ENCODE results near the gene SOX10. TPM values are rescaled to one million over a fixed set of nuclear protein-coding genes. Genes with fewer than 3 reads are reported as not detected.
"Not testable (repeated sequence)": the region's sequence is repeated elsewhere in the genome, so short reads cannot be mapped to it uniquely, and the experiment has no call there.

Gene SOX10
- total RNA-seq, 1 experiment from 2014 or later, result not detected

DNA sequence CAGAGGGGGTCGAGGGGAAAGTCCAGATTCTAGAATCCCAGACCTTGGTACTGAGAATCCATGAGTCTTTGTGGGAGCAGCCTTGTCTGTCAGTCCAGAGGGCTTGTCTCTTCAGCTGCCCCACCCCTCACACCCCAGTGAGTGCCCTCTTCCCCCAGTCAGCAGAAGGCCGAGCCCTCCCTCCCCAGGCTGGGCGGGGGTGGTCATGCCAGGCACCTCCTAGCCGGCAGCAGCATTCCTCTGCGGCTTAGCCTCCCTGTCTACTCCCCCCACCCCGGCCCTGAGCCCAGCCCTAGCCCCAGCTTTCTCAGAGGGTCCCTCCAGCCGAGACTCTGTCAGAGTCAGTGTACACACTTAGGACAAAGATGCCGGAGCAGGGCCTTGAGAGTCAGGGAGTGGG is 4.6 kb downstream of the SOX10 start:
- no TSS peak for BruUV-seq (replicated peaks)
- H3K36me3 Mint-ChIP-seq (ENCODE audit: insufficient read depth, unreplicated experiment), result peaks cover 2% of the 10 kb centered on the region
- no peak for TF ChIP-seq CTCF (IDR thresholded peaks at IDR 0.05; ENCODE audit: insufficient read depth in 1 of 2, low read depth in 1 of 2, low read length in 1 of 2, severe bottlenecking in 1 of 2, unreplicated experiment in 1 of 2)
- H3K27me3 Mint-ChIP-seq (ENCODE audit: insufficient read depth, unreplicated experiment), result no peaks in the 10 kb centered on the region
- H3K4me3 Mint-ChIP-seq (ENCODE audit: unreplicated experiment), result no peak overlapping the region
- Histone ChIP-seq H3K4me1 (no peaks in the 10 kb centered on the region), H3K4me3 (ENCODE audit: low read depth, low read length) (no peak overlapping the region), H3K9me3 (no peaks in the 10 kb centered on the region), H3K27me3 (replicated peaks; ENCODE audit: control insufficient read depth, insufficient read depth, low read length) (no peaks in the 10 kb centered on the region), H3K36me3 (ENCODE audit: control insufficient read depth, insufficient read depth, low read length) (peaks cover 1% of the 10 kb centered on the region; the same call in 1 of the 2 replicates)
- no peaks in the 10 kb centered on the region for H3K9me3 Mint-ChIP-seq (ENCODE audit: unreplicated experiment)
- ChIA-PET POLR2A (no interaction called here), CTCF (no interaction called here)
- no peaks in the 10 kb centered on the region for H3K4me1 Mint-ChIP-seq (ENCODE audit: low read depth, unreplicated experiment)
- DNase-seq, result no peak
- intact Hi-C loops (cut with micrococcal nuclease; ENCODE audit: unreplicated experiment), result no loop called here
- no peak overlapping the region for H3K27ac Mint-ChIP-seq (ENCODE audit: unreplicated experiment)

DNA sequence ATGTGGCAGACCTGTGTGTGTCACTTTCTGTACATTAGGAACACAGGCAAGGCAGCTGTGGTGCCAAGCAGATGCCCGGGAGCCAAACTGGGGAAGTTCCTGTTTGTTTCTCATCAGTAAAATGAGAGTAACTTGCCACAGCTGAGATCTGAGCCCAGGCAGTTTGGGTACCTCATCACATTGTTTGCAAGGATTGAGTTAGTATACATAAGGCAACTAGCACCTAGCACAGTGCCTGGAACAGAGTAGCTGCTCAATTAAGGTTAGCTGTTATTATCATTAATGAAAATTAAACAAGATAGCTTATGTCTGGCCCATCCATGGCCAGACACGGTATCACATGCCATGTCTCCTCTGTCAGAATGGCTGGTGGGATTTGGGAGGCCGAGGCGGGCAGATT is 7.8 kb downstream of the SOX10 start:
- POLR2A ChIA-PET, result no interaction called here
- no peaks in the 10 kb centered on the region for H3K4me1 Mint-ChIP-seq (ENCODE audit: low read depth, unreplicated experiment)

GRCh38 chr22:37976022-37976421 is 8.3 kb downstream of the SOX10 start:
- H3K36me3 ChIP-seq (ENCODE audit: control insufficient read depth, insufficient read depth, low read length); intact Hi-C loops (cut with micrococcal nuclease; ENCODE audit: unreplicated experiment); BruUV-seq (replicated peaks); H3K27ac Mint-ChIP-seq (ENCODE audit: unreplicated experiment); H3K27me3 Mint-ChIP-seq (ENCODE audit: insufficient read depth, unreplicated experiment); H3K9me3 Mint-ChIP-seq (ENCODE audit: unreplicated experiment); CTCF ChIA-PET; POLR2A ChIA-PET; H3K4me3 ChIP-seq (ENCODE audit: low read depth, low read length); H3K4me3 Mint-ChIP-seq (ENCODE audit: unreplicated experiment); DNase-seq; H3K9me3 ChIP-seq; H3K4me1 Mint-ChIP-seq (ENCODE audit: low read depth, unreplicated experiment); H3K27me3 ChIP-seq (replicated peaks; ENCODE audit: control insufficient read depth, insufficient read depth, low read length); H3K36me3 Mint-ChIP-seq (ENCODE audit: insufficient read depth, unreplicated experiment); H3K4me1 ChIP-seq: not testable (repeated sequence)

More for the DNA sequence above, 7.8 kb downstream of the SOX10 start:
- no TSS peak for BruUV-seq (replicated peaks)
- Histone ChIP-seq H3K9me3 (no peaks in the 10 kb centered on the region), H3K4me1 (no peaks in the 10 kb centered on the region), H3K27me3 (replicated peaks; ENCODE audit: control insufficient read depth, insufficient read depth, low read length) (no peaks in the 10 kb centered on the region), H3K4me3 (ENCODE audit: low read depth, low read length) (no peak overlapping the region), H3K36me3 (ENCODE audit: control insufficient read depth, insufficient read depth, low read length) (peaks cover 1% of the 10 kb centered on the region; the same call in 1 of the 2 replicates)
- H3K4me3 Mint-ChIP-seq (ENCODE audit: unreplicated experiment), result no peak overlapping the region
- H3K27me3 Mint-ChIP-seq (ENCODE audit: insufficient read depth, unreplicated experiment), result no peaks in the 10 kb centered on the region
- H3K36me3 Mint-ChIP-seq (ENCODE audit: insufficient read depth, unreplicated experiment), result peaks cover 6% of the 10 kb centered on the region
- no peak overlapping the region for H3K27ac Mint-ChIP-seq (ENCODE audit: unreplicated experiment)
- intact Hi-C loops (cut with micrococcal nuclease; ENCODE audit: unreplicated experiment), result no loop called here
- DNase-seq, result no peak
- no peak for TF ChIP-seq CTCF (IDR thresholded peaks at IDR 0.05; ENCODE audit: insufficient read depth in 1 of 2, low read depth in 1 of 2, low read length in 1 of 2, severe bottlenecking in 1 of 2, unreplicated experiment in 1 of 2)
- no peaks in the 10 kb centered on the region for H3K9me3 Mint-ChIP-seq (ENCODE audit: unreplicated experiment)
- CTCF ChIA-PET, result no interaction called here

DNA sequence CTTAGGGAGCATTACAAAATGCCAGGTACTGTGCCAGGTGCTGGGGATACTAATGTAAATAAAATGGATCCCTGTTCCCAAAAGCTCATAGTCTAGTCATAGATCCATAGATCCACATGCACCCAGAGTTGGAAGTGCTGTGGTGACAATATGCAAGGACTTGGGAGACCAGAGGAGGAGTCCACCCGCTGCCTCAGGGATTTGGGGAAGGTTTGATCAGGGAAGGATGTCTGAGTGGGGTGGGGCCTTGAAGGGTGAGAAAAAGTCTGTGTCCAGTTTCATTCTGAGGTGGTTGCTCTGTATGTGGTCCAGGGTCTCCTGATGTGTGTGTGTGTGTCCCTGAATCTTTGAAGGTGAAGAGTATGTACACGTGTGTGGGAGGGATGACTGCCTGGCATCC is 9.2 kb downstream of the SOX10 start:
- peaks cover 6% of the 10 kb centered on the region for H3K36me3 Mint-ChIP-seq (ENCODE audit: insufficient read depth, unreplicated experiment)
- H3K27me3 ChIP-seq (replicated peaks; ENCODE audit: control insufficient read depth, insufficient read depth, low read length), result no peaks in the 10 kb centered on the region
- no peaks in the 10 kb centered on the region for H3K27me3 Mint-ChIP-seq (ENCODE audit: insufficient read depth, unreplicated experiment)
- no peak overlapping the region for H3K4me3 ChIP-seq (ENCODE audit: low read depth, low read length)
- no peak overlapping the region for H3K4me3 Mint-ChIP-seq (ENCODE audit: unreplicated experiment)
- ChIA-PET POLR2A (no interaction called here), CTCF (no interaction called here)
- no peaks in the 10 kb centered on the region for H3K9me3 ChIP-seq
- intact Hi-C loops (cut with micrococcal nuclease; ENCODE audit: unreplicated experiment), result no loop called here
- no peaks in the 10 kb centered on the region for H3K4me1 ChIP-seq
- DNase-seq, result no peak
- H3K4me1 Mint-ChIP-seq (ENCODE audit: low read depth, unreplicated experiment), result no peaks in the 10 kb centered on the region
- H3K27ac Mint-ChIP-seq (ENCODE audit: unreplicated experiment), result no peak overlapping the region
- no TSS peak for BruUV-seq (replicated peaks)
- no peaks in the 10 kb centered on the region for H3K9me3 Mint-ChIP-seq (ENCODE audit: unreplicated experiment)
- no peak for TF ChIP-seq CTCF (IDR thresholded peaks at IDR 0.05; ENCODE audit: insufficient read depth in 1 of 2, low read depth in 1 of 2, low read length in 1 of 2, severe bottlenecking in 1 of 2, unreplicated experiment in 1 of 2)
- H3K36me3 ChIP-seq (ENCODE audit: control insufficient read depth, insufficient read depth, low read length), result peaks cover 1% of the 10 kb centered on the region; the same call in 1 of the 2 replicates

All from Caco-2 (cell line).